DMS79 (cell line): ENCODE measurements around the gene PGGHG.
"Not testable (repeated sequence)": the region's sequence is repeated elsewhere in the genome, so short reads cannot be mapped to it uniquely, and the experiment has no call there.

Source experiments
- DNase-seq: peaks from one replicate; lab custom pipeline; 2025; lab: John Stamatoyannopoulos, UW

Gene PGGHG

GRCh38 chr11:297586-298405 is 8.9 kb downstream of the PGGHG start:
- DNase-seq, result no peak

- no peak for DNase-seq
Measured at GRCh38 chr11:298406-299065, 9.6 kb downstream of the PGGHG start.

- DNase-seq, result no peak
Measured at GRCh38 chr11:299081-299891, 10.4 kb downstream of the PGGHG start, which contains the start of gene IFITM5. TSS of gene IFITM5 (minus strand) at chr11:299526. CDS start at chr11:299490, 36 bp downstream.

DNA sequence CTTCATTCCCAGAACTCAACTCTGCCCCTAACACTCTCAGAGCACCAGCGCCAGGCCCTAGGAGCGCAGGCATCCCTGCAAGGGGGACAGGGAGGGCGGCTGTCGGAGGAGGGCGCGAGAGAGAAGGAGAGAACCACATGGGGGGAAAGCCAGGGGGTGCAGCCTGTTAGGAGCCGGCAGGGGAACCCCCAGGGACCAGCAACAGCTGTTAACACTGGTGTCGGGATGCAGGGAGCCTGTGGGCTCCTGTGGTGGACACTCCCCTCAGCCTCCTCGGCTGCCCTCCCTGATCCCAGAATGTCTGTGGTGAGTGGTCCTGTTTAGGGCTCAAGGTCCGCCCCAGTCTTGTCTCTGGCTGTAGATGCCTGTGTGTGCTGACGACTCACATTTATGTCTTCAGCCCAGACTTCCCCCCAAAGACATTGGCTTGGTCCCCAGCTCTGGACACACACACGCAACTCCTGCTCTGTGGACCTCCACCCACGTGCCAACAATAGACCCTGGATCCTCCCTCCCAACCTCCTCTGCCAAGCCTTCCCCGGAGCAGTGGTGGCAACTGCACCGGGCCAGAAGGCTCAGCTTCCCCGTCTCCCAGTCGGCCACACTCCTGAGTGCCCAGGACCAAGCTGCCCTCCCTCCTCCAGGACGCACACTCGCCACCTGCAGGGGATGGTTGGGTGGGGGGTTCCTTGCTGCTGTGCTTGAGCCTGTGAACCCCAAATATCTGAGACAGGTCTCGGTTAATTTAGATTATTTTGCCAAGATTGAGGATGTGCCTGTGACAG is 11.2 kb downstream of the PGGHG start:
- no peak for DNase-seq

GRCh38 chr11:303363-303762 is 14.4 kb downstream of the PGGHG start:
- DNase-seq, result no peak

DNA sequence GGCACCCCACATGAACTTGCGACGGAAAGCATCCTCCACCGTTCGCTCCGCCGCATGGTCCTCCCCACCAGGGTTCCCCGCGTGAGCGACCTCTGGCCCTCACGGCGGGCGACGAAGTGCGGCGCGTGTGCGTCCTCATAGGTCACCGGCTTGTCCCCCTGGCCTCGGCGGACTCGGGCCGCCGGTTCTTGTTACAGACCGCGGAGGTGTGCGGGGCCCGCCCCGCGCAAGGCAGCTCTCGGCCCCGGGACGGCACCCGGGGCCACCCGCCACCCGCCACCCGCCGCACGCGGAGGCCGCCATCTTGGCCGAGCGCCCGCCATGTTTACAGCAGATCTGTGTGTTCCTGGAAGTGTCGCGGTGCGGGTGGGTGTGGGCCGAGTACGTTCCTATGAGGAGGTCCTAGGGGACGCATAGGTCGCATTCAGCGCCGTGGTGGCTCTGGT is 15.2 kb downstream of the PGGHG start:
- no peak for DNase-seq

DNA sequence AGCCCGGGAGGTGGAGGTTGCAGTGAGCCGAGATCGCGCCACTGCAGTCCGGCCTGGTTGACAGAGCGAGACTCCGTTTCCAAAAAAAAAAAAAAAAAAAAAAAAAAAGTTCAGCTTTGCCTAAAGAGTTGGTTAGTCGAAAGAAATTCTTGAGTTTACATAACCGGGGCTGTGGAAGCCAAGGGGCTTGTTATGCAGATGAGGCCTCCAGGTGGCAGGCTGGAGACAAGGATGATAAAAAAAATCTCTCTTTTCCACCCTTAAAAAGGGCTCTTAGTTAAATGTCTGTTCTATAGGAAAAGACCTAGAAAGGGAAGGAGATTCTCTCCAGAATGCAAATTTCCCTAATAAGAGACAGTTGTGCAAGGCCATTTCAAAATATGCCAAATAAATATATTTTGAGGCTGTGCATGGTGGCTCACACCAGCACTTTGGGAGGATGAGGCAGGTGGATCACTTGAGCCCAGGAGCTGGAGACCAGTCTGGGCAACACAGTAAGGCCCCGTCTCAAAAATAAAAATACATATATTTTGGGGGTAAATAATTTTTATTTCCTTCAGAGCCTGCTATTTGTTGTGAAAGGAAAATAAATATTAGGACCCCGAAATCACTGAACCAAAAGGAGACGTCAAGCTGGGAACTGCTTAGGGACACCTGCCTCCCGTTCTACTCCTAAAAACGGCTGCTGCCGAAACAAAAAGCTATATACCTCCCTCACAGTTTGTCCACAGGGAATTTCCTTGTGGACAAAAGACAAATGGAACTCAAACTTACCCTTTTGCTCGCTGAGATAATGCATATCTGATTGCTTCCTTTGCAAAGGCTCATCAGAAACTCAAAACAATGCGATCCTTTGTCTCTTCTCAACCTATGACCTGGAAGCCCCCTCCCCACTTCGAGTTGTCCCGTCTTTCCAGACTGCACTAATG is 16.3 kb downstream of the PGGHG start:
- no peak for DNase-seq

DNA sequence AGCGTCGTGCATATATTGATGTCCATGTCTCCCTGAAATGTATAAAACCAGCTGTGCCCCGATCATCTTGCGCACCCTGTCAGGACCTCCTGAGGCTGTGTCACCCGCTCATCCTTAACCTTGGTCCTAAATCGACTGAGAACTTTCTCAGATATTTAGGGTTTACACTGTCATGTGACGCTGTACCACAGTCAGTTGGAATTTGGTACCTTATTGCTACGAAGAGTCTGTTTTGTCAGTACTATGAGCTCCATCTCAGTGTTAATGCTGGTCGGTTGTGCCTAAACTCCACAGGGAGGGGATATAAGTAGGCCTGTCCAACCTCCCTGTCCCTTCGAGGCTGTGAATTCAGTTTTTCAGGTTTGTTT is 16.9 kb downstream of the PGGHG start:
- no peak for DNase-seq

DNA sequence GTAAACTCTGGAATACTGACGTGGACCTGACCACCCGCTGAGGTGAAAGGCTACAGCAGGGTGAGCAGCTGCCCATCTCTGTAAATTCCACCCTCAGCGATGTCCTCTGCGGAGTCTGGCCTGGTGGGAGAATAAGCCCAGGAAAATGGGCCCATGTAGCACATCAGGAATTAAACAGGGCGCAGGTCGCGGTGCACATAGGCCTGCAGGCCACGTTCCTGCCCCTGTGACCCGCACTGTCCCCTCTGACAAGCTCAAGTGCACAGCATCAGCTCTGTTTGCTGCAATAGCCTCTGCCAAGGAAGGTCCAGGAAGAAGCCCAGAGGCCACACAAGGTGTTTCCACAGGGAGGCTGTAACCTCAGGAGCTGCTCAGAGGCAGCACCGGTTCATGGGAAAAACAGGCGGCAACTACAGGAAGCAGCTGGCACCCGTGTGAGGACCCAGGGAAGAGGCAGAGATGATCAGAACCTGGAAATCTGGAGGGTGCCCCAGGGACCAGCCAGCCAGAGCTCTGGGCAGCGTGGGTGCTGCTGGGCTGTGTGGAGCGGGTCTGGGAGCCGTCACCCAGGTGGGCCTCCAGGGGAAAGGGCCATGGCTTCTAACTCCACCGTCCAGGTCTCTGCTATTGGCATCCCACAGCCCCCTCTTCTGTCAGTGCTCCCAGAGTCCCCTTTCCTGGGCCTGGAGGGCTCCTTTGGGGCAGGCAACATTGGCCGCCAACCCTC is 17.9 kb downstream of the PGGHG start:
- DNase-seq, result no peak

DNA sequence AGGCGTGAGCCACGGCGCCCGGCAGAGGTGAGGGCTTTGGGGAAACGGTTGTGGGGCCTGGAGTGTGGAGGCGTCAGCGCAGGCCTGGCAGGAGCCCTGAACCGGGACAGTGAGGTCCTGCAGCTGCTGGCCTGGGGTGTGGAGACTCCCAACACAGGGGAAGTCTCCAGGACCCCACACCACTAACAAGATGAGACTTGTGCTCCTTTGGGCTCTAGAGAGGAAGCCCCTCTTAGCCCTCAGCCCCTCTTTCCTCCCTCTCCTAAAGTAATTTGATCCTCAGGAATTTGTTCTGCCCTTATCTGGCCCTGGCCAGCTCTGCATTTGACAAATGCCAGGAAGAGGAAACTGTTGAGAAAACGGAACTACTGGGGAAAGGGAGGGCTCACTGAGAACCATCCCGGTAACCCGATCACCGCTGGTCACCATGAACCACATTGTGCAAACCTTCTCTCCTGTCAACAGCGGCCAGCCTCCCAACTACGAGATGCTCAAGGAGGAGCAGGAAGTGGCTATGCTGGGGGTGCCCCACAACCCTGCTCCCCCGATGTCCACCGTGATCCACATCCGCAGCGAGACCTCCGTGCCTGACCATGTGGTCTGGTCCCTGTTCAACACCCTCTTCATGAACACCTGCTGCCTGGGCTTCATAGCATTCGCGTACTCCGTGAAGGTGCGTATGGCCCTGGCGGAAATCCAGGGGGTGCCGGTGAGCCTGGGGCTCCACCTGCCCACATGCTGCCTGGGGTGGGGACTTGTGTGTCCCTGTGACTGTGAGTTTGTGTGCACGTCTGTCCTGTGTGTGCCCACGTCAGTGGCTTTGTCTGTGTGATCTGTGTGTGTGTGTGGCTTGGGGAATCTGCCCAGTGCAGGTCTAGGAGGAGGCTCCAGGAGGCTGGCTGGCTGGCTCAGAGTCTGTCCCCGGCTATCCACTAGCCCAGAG is 19.1 kb downstream of the PGGHG start, which contains the start of gene IFITM2:
IFITM2 (plus strand) TSS at position 51 of the 943 bp plus-strand sequence; CDS start at position 428, 377 bp downstream.
- not testable (repeated sequence) for DNase-seq

DNA sequence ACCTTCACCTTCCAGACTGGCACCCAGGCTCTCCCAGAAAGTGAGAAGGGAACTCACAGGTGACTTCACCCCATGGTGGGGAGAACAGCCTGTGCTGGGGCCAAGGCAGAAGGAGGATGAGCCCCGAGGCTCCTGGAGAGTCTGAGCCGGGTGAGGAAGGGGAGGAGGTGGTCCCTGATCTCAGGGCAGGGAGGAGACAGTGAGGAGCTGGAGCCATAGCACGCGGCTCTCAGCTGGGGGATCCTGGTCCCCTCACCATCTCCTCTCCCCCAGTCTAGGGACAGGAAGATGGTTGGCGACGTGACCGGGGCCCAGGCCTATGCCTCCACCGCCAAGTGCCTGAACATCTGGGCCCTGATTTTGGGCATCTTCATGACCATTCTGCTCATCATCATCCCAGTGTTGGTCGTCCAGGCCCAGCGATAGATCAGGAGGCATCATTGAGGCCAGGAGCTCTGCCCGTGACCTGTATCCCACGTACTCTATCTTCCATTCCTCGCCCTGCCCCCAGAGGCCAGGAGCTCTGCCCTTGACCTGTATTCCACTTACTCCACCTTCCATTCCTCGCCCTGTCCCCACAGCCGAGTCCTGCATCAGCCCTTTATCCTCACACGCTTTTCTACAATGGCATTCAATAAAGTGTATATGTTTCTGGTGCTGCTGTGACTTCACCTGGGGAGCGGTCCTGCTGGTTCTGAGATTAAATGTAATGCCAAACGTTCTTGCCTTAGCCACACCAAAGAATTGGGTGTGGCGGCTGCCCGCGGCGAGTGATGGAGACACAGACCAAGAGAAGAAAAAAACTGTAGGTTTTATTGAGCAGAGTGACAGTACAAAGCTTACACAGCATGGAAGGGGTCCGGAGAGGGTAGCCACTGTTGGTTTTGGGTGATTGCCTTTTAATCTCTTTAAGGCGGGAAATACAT is 20.1 kb downstream of the PGGHG start:
- DNase-seq, result not testable (repeated sequence)

GRCh38 chr11:309979-310572 is 21.1 kb downstream of the PGGHG start:
- not testable (repeated sequence) for DNase-seq

- DNase-seq, result not testable (repeated sequence)
Measured at GRCh38 chr11:311013-311748, 22.3 kb downstream of the PGGHG start.

DNA sequence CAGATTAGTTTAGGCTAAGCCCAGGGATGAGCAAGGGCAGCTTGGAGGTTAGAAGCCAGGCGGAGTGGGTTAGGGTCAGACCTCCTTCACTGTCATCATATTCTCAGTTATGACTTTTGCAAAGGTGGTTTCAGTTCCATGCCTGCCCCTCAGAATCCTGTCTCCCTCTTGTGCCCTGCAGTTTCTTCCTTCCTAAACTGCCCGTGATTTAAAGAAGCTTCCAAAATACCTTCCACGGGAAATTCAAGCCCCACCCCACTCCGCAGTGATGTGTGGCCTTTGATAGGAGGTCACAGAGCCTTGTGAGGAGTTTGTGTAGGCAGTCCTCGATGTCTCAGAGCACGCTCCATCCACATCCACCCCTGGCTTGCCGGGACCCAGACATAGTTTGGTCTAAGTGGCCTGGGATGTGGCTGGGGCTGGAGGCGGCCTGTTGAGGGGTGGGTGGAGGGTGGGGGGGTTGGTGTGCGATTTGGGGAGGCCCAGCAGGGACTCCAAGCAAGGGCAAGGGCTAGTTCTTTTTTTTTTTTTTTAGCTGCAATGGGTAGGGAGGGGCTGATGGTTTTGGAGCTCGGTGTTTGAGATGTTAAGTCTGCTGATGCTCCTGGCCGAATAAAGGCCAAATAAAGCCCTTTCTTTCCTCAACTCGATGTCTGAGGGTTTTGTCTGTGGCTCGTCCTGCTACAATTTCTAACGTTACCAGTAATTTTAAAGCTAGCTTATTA is 23.3 kb downstream of the PGGHG start:
- no peak for DNase-seq

GRCh38 chr11:313304-313786 is 24.4 kb downstream of the PGGHG start:
- no peak for DNase-seq
